ENCODE data around the gene ATP8A2. TPM values are rescaled to one million over a fixed set of nuclear protein-coding genes. Genes with fewer than 3 reads are reported as not detected.

ATP8A2 gene
- total and polyA plus RNA-seq, 2 of the 4 experiments (the other 2 are of a cell fraction): 0.02 to 0.18 TPM

- Histone ChIP-seq H4K91ac (ENCODE audit: insufficient read depth, low read depth, low read length) (no peak overlapping the region), H2AK5ac (ENCODE audit: low read depth, low read length) (no peak overlapping the region), H4K8ac (ENCODE audit: low read depth in 2 of 2, low read length in 2 of 2) (no peak overlapping the region), H2BK20ac (ENCODE audit: low read depth, low read length) (no peak overlapping the region), H2AFZ (replicated peaks; ENCODE audit: low read length, poor library complexity) (no peak overlapping the region), H2BK120ac (ENCODE audit: low read depth, low read length) (no peak overlapping the region), H2BK5ac (ENCODE audit: low read depth, low read length, poor library complexity, severe bottlenecking) (no peak overlapping the region), H3K9me1 (ENCODE audit: insufficient read depth, low read length) (no peaks in the 10 kb centered on the region), H3K4me1 (ENCODE audit: control insufficient read depth, insufficient read depth, low read length) (no peaks in the 10 kb centered on the region), H3K23ac (ENCODE audit: low read depth, low read length) (no peak overlapping the region), H4K5ac (ENCODE audit: low read depth, low read length) (no peak overlapping the region), H3K9ac (ENCODE audit: low read depth, low read length) (no peak overlapping the region), H3K79me1 (ENCODE audit: low read depth in 1 of 2, low read length in 2 of 2) (no peaks in the 10 kb centered on the region), H3K4me2 (ENCODE audit: low read depth, low read length) (no peak overlapping the region), H3K4me3 (ENCODE audit: insufficient read depth, low read depth, low read length) (no peak overlapping the region), H2BK15ac (ENCODE audit: low read depth, low read length) (no peak overlapping the region), H3K9me3 (ENCODE audit: control insufficient read depth, insufficient read depth, low read length) (no peaks in the 10 kb centered on the region), H2AK9ac (replicated peaks; ENCODE audit: low read depth, low read length, poor library complexity) (no peak overlapping the region), H3K36me3 (ENCODE audit: control insufficient read depth, insufficient read depth, low read length) (no peaks in the 10 kb centered on the region), H3K27me3 (ENCODE audit: control insufficient read depth, insufficient read depth, low read length) (no peaks in the 10 kb centered on the region; the same call in 1 of the 2 replicates), H3K18ac (ENCODE audit: low read depth, low read length) (no peak overlapping the region), H3K4ac (ENCODE audit: low read depth, low read length) (no peak overlapping the region), H3K56ac (ENCODE audit: extremely low read depth, insufficient read depth, low read length) (no peak overlapping the region), H3K27ac (ENCODE audit: insufficient read depth, low read length) (no peak overlapping the region), H3K14ac (replicated peaks; ENCODE audit: low read depth, low read length) (no peak overlapping the region), H4K20me1 (ENCODE audit: insufficient read depth, low read length) (no peaks in the 10 kb centered on the region)
- DNase-seq (no peak), ATAC-seq (ENCODE audit: low read depth) (no peak)
- ChIA-PET CTCF (no interaction called here), POLR2A (ENCODE audit: unreplicated experiment) (no interaction called here)
- WGBS, 2 experiments (ENCODE audit: extremely low coverage in 2 of 2, insufficient read length in 1 of 2): no CpG with 5 or more reads among the region's 6 CpGs
- dilution Hi-C loops (cut with HindIII; ENCODE audit: low sequenced_read_pairs, unreplicated experiment): no loop called here
- intact Hi-C loops (cut with micrococcal nuclease): no loop called here
- in situ Hi-C loops (cut with MboI; ENCODE audit: low sequenced_read_pairs): no loop called here
- TF ChIP-seq MAFK (IDR thresholded peaks at IDR 0.05; ENCODE audit: low read depth, low read length) (no peak), MXI1 (IDR thresholded peaks at IDR 0.05; ENCODE audit: borderline replicate concordance, low read depth, low read length) (no peak), SMC3 (IDR thresholded peaks at IDR 0.05; ENCODE audit: low read depth, low read length) (no peak), CHD1 (IDR thresholded peaks at IDR 0.05; ENCODE audit: low read depth, low read length) (no peak)
- BruUV-seq (replicated peaks): no TSS peak
Measured at GRCh38 chr13:25421612-25422011, 49.8 kb downstream of the ATP8A2 start.
